HG03139 (cell line): ENCODE results near the gene NUP62.
"Not testable (repeated sequence)": the region's sequence is repeated elsewhere in the genome, so short reads cannot be mapped to it uniquely, and the experiment has no call there.

Source experiments
- ATAC-seq: cut with Tn5 transposase; IDR thresholded peaks from one replicate; pipeline ENCODE4 v1.9.1; 2021; ENCODE audit not compliant: unreplicated experiment

NUP62 gene

DNA sequence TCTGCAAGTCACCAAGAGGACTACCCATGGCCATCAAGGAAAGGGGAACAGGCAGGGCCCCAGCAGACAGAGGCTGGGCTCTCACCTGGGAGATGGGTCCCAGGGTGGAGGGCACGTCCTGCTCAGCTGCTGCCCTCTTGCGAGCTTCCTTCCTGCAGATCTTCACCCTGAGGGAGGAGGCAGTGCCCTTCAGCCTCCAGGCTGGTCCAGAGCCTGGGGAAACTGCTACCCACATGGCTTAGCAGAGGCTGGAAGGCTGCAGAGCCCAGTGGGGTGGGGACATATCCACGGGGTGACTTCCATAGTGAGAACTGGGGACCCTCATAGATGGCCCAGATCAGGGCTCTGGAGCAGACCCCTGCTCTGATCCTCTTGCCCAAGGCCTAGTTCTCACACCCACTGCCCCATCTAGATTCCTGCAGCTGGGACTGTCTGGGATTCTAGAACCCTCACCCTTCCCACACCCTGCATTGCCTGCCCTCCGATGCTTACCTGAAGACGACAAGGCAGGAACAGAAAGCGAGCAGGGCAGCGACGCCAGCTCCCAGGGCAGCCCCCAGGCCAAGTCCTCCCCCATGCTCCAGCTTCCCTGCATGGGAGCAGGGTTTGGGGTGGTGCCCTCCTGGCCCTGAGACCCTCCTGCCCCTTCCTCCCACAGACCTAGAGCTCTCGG lies 22.6 kb upstream of the NUP62 start:
- ATAC-seq = no peak

DNA sequence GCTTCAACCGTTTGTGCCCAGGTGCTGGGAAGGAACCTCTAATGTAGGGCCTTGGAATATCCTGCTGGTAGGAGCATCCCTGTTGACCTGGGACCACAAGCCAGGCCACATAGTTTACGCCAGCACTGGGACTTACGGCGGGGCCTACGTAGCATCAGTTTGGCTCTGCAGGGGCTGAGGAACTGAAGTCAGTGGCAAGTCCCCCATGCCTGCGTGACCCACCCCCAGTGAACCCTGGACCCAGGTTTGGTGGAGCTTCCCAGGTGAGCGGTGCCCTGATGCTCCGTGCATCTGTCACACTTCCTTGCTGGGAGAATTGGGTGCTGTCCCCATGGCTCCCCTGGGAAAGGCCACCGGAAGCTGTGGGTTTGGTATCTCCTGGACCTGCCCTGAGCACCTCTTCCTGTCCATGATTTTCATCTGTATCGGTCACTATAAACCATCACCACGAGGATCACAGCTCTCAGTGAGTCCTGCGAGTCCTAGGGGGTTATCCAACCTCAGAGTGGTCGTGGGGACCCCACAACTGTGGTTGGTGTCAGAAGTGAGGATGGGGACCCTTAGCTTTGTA lies 21.7 kb upstream of the NUP62 start:
- no peak for ATAC-seq

DNA sequence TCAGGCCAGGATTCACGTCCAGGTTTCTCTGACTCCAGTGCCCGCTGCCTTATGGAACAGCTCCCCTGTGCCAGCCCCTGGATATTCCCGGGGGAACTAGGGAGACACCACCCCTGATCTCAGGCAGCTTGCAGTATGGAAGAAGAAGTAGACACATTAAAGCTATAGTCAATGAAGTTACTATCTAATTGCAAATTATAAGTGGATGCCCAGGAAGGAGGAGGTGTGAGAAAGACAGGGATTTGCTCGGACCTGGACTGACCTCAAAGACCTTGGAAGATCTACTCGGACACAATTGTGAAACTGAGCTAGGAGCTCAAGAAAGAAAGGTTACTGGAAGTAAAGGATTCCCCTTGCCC lies 21.3 kb upstream of the NUP62 start:
- ATAC-seq = no peak

DNA sequence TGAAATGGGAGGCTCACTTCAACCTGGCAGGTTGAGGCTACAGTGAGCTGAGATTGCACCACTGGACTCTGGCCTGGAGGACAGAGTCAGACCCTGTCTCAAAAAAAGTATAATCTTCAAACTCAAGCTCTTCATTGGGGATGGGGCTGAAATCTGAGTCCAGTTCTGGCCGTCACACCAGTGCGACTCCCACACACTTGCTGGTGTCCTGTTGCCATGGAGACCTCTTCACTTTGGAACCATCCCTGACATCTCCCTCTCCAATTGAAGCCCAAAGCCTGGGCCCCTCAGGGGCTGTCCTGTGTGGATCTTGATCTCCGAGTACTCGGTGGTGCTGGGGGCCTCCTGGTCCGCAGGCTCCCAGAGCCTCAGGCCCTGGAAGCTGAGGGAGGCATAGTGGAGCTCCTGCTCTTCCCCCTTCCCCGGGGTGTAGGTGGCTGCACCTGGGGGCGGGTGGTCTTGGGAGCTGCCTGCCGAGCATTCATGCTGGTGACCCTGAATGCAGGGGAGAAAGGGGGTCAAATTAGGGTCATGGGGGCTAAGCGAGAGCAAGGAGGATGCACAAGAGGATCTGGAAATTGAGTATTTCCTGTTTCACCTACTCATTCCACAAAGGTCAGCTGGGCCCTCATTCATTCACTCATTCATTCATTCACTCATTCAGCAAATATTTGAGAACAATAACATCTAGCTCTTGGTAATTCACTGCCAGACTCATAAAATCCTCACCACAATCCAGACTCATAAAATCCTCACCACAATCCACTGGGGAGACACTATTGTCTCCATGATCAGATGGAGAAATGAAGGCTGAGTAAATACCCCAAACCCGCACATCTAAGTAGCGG lies 20.7 kb upstream of the NUP62 start:
- no peak for ATAC-seq

DNA sequence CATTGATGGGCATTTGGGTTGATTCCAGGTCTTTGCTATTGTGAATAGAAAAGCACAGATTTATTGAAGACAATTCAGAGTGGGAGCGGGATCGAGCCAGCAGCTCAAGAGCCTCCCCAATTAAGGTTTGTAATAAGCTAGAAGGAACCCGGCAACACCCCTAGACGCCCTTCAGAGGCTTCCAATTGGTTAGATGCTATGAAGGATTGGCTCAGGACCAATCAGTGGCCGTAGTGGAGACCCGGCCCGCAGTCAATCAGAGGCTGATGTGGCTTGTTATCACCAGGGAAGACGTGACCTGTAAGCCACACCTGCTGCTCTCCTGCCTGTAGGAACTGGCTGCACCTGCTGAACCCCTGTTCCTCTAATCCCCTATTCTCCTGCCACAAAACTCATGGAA lies 17.1 kb upstream of the NUP62 start:
- ATAC-seq = no peak

DNA sequence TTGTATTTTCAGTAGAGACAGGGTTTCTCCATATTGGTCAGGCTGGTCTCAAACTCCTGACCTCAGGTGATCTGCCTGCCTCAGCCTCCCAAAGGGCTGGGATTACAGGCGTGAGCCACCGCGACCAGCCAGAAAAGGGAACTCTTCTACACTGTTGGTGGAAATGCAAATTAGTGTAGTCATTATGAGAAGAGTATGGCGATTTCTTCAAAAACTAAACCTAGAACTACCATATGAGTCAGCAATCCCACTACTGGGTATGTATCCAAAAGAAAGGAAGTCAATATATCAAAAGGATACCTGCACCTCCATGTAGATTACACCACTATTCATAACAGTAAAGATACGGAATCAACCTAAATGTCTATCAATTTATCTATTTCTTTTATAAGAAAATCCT lies 15.3 kb upstream of the NUP62 start:
- ATAC-seq = not testable (repeated sequence)

DNA sequence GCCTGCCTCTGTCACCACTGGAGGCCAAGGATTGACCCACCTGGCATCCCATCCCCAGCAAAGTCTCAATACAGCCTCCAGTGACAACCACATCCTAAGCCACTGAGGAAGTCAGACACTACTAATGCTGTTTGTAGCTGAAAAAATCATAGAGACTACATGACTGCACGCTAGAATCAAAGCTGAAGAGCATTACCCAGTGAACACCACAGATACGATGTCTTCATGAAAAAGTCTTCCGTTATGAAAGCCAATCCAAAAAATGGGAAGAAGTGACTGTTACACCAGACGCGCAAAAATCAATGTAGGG lies 11.1 kb upstream of the NUP62 start:
- ATAC-seq = no peak

DNA sequence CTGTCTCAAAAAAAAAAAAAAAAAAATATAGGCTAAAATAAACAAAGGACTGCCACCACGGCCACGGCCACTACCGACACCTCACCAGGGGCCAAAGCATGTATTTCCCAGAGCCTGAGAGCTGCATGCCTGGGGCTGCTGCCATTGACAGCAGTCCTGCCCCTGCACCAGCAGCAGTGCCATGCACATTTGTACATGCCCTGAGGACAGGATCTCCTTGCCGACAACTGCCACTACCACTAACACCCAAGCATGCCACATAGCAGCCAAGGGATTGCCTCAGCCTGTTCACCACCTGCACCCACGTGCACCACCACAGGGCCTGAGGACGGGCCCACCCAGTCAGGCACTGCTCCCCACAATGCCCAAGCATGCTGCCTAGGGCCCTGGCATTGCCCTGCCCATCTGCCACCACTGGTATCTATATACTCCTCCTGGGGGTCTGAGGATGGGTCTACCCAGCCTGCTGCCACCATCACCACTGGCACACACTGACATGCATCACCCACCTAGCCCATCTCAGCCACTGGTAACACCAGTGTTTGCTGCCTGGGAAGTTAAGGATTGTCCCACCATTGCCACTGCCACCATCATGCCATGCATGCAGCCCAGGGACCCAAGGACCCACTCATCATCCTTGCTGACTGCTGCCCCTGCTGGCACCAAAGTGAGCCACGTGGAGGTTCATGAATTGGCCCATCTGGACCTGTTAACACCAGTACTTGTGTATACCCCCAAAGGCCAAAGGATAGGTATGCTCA lies 10.6 kb upstream of the NUP62 start:
- ATAC-seq = no peak

DNA sequence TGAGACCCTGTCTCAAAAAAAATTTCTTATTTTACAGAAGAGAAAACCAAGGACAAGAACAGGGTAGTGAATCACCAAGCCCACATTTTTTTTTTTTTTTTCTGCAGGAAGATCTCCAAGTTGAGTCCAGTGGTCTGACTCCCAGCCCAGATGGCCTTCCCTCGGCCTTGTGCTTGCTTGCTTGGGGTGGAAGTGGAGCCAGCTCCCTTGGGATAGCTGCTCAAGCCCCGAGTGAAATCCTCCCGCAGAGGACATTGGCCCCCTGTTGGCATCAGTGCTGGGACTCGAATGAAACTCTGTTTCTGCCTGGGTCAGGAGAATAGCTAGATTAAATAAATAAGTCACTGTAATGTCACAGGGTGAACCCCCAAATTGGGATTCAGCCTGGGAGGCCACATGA lies 9.4 kb upstream of the NUP62 start:
- ATAC-seq = no peak

DNA sequence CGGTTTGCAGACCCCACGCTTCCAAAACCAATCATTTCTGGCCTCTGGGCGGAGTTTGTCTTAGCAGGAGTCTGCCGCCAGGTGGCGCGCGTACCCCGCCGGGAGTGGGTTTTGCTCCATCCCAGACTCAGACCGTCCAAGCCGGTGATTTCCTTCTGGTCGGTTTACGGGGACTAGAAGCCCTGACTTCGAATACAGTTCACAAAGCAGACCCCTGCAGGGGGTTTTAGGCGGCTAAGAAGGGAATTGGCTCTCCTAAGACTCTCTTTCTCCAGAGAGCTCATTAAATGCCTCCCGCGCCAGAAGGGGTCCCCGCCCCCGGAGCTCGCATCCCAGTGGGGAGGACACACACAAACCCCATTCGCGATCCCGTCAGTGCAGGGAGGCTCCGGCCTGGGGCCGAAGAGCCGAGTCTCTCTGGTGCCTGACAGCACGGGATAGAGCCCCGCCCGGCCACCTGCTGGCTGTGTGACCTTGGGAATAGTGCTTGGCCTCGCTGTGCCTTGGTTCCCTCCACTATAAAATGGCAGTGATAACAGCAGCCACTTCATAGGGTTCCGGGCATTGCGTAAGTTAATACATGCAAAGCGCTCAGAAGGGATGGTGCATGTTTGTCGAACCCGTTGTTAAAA lies 8.6 kb upstream of the NUP62 start:
- no peak for ATAC-seq

DNA sequence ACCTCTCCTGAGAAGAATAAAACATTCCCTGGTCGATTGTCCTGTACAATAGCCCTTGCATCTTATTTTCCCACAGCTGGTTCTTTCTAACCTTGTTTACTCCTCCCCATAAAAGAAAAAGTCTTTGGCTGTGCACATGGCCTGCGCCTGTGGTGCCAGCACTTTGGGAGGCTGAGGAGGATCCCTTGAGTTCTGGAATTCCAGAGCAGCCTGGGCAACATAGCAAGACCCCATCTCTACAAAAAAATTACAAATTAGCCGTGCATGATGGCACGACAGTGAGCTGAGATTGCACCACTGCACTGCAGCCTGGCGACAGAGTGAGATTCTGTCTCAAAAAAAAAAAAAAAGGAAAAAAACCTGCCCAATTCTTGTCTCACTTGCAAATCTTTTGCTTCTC lies 7.2 kb upstream of the NUP62 start:
- no peak for ATAC-seq

DNA sequence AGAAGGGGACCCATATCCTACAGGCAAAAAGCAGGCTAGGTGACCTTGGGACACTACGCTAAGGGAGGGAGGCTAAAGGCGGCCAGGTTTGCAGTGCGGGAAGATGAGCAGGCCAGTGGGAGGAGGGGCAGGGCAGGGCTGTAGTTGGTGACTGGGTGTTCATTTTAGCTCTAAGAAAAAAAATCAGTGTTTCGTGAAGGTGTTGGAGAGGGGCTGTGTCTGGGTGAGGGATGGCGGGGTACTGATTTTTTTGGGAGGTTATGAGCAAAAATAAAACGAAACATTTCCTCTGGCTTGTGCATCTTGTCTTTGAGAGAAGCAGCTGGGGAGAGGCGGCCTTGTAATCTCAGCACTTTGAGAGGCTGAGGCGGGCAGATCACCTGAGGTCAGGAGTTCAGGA lies 4.3 kb upstream of the NUP62 start:
- ATAC-seq = no peak

DNA sequence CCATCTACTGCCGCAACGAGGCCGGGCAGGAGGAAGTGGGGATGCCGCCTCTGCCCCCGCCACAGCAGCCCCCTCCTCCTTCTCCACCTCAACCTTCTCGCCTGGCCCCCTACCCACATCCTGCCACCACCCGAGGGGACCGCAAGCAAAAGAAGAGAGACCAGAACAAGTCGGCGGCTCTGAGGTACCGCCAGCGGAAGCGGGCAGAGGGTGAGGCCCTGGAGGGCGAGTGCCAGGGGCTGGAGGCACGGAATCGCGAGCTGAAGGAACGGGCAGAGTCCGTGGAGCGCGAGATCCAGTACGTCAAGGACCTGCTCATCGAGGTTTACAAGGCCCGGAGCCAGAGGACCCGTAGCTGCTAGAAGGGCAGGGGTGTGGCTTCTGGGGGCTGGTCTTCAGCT lies 3.4 kb upstream of the NUP62 start:
- no peak for ATAC-seq

DNA sequence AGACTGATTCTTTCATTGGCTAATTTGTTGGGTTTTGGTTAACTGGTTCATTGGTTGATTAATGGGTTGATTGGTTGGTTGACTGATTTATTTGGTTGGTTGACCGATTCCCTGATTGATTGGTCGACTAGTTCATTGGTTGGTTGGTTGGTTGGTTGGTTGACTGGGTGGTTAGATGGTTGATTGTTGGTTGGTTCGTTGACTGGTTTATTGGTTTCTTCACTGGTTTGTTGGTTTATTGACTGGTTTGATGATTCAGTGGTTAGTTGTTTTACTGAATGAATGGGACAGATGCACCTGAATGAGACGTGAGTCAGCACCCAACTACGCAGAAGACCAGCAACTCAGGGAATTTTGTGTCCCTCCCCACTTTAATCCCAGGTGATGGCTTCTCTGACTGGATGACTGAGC lies 2.7 kb upstream of the NUP62 start:
- ATAC-seq = no peak

DNA sequence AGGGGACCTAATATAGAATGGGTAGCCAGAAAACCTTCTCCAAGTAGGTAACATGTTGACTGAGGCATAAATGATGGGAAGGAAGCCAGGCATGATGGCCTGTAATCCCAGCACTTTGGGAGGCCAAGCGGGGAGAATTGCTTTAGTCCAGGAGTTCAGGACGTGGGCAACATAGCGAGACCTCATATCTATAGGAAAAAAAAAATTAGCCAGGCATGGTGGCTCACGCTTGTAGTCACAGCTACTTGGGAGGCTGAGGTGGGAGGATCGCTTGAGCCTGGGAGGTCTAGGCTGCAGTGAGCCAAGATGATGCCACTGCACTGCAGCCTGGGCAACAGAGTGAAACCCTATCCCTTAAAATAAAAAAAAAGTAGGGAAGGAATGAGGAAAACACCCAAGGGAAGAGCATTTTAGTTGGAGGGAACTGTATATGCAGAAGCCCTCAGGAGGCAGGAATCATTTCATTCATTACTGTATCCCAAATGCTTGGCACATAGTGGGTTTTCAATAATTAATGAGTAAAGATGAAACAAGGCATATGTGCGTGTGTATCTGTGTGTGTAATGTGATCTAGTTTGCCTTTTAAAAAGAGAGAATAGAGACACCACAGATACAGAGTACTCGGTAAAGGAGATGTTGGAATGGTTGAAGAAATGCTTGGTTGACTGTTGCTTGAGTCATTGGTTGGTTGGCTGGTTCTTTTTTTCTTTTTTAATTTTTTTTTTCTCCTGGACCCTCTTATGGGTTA lies 2.2 kb upstream of the NUP62 start:
- ATAC-seq = no peak

DNA sequence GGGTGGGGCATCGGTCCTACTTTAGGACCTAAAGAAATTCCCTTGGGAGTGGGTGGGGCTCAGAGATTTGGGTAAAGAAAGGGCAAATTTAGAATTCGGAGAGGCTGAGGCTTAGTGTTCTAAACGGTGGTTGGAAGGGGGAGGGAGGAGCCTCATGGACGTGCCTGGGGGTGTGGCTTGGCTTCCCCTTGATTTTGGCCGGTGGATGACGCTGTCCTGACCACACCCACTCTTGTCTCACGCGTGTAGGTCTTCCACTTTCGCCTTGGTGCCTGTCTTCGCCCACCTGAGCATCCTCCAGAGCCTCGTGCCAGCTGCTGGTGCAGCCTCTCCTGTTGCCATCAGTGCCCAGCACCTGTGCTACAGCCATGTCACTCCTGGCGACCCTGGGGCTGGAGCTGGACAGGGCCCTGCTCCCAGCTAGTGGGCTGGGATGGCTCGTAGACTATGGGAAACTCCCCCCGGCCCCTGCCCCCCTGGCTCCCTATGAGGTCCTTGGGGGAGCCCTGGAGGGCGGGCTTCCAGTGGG lies 1.2 kb upstream of the NUP62 start:
- no peak for ATAC-seq

DNA sequence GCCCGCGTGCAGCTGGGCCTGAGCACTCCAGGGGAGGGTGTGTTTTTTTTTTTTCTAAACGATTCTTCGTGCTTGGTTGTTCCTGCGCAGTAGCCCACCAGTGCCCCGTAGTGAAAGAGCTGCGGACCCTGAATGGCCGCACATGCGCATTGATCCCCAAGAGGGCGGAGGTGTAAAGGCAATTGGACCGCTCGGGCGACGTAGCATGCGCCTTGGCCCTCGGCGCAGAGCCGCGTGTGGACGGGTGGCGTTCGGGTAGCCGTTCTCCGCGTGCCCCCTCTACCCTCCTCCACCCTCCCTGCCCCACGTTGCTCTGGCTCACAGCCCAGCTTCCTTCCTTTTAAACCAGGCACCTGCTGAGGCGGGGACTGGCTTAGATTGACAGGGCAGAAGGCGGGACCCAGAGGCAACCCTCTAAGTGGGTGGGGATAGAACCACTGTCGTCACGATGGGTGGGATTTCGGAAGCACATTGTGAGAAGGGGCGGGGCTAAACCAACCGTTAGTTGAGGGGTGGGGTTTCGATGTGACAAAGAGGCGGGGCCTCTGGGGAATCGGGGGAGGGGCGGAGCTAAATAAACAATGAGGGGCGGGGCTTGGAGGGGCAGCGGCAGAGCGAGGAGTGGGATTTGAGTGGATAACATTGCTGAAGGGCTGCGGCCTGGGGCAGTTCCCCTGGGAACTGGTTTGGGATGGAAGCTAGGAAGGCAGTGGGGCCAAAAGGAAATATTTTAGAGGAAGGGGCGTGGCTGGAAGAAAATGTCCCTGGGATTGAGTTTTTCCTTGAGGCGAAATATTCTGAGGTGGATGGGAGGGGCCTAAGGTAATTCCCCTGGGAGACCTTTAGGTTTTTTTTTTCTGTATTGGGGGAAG lies 543 bp upstream of the NUP62 start:
- peak; percentile 68 for ATAC-seq

DNA sequence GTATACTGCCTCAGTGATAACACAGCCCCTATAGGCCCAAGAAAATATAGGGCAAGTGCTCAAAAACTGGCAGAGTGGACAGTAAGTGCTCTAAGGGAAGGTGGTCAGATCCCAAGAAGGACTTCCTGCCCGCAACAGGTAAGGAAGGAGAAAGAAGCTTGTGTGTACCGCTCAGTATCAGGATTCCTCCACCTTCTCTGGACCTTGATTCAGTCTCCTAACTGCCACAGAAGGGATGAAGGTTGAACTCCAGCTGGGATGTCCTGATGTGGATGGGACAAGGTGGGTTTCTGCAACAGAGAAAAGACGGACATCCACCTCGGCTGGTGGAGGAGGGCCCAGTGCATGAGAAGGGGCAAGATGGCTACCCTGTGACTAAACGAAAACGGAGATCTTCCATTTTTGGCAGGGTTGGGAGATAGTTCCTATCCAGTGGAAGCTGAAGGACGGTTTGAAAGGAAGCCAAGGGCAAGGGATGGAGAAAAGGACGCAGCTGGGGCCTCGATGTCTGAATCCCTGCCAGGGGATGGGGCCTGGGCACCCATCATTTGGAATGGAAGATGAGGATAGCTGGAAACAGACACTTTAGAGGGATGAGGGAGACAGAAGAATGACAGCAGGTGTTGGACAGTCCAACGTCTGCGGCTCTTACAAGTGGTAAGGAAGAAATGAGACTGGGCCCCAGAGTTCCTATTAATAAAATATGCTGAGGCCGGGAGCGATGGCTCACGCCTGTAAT lies 1.6 kb downstream of the NUP62 start:
- ATAC-seq = no peak

DNA sequence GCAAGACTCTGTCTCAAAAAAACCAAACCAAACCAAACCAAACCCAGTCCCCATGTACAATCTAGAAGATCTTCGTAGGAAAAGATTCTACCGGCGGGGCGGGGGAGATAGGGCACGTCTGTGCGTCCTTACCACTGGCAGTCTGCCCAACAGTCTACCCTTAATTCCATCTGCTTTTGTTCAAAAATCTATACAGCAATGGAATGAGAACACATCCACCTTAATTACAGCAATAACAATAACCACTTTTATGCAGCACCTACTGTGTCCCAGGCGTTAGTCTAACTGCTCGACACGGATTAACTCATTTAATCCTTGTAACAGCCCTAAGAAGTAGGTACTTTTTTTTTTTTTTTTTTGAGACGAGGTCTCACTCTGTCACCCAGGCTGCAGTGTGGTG lies 2.8 kb downstream of the NUP62 start:
- no peak for ATAC-seq
